Fibroblast of the aortic adventitia (primary cell): Measurements from ENCODE around the gene BCORL1. TPM values are rescaled to one million over a fixed set of nuclear protein-coding genes. Genes with fewer than 3 reads are reported as not detected.

Experiments used
- DNase-seq: peaks from one replicate; pipeline ENCODE4 v3.0.0-alpha.2; 2010; ENCODE audit warnings: low read depth
- H3K4me3 ChIP-seq: 2 replicates; pipeline ENCODE4 v1.5.1; 2011; ENCODE audit warnings: low read depth, mild to moderate bottlenecking, control low read depth, low read length, moderate library complexity
- total RNA-seq: library from RNA; depleted of rRNA; stranded (reverse); fragments of >200 nt; gene quantifications from 2 replicates; pipeline ENCODE4 v1.2.3, GENCODE V29; 2012; ENCODE audit warnings: low replicate concordance
- TF ChIP-seq, protein P1 (sequence below): IDR thresholded peaks from 2 replicates; pipeline ENCODE4 v1.5.1; 2011; ENCODE audit warnings: mild to moderate bottlenecking, low read length, control low read depth, inconsistent platforms; ENCODE audit not compliant: insufficient read depth

BCORL1 gene
- total RNA-seq, 1 donor = 1.9 TPM

DNA sequence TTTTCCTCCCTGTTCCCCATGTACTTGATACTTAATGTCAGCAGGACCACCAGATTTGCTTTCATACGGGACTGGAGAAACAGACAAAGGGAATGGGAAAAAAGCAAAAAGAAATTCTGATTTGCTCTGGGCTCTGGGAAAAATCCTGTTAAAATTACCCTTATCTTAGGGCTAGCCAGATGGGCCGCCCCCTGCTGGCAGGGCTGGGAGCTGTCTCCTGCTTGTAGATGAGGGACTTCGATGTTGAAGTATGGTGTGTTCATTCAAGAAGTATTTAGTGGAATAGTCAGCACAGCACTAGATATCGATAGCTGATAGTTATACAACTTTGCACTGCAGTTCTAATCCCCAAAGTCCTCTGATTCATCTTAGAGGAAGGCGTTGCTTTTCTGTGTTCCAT lies 45.8 kb downstream of the BCORL1 start:
- TF ChIP-seq, protein P1, sequence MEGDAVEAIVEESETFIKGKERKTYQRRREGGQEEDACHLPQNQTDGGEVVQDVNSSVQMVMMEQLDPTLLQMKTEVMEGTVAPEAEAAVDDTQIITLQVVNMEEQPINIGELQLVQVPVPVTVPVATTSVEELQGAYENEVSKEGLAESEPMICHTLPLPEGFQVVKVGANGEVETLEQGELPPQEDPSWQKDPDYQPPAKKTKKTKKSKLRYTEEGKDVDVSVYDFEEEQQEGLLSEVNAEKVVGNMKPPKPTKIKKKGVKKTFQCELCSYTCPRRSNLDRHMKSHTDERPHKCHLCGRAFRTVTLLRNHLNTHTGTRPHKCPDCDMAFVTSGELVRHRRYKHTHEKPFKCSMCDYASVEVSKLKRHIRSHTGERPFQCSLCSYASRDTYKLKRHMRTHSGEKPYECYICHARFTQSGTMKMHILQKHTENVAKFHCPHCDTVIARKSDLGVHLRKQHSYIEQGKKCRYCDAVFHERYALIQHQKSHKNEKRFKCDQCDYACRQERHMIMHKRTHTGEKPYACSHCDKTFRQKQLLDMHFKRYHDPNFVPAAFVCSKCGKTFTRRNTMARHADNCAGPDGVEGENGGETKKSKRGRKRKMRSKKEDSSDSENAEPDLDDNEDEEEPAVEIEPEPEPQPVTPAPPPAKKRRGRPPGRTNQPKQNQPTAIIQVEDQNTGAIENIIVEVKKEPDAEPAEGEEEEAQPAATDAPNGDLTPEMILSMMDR = peak; percentile 78
- DNase-seq = peak; percentile 66
- H3K4me3 ChIP-seq = no peak overlapping the region

DNA sequence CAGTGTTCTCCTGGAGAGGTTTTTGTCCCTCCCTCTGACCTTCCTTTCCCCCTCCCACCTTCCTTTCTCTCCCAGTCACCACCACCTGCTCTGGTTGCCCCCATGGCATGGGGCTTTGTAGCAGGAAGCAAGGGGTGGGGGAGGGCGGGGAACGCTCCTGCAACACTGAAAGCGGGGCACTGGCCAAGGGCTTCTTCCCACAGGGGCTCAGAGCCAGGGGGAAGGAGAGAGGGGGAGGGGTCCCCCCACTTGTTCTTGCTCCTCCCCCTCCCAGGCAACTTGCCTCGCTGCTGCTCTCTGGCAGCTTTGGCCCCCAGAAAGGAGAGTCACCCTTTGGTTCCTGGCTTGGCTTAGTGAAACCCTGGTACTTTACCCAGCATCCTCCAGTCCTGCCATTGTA lies 48.4 kb downstream of the BCORL1 start:
- TF ChIP-seq, protein P1 = no peak
- H3K4me3 ChIP-seq = no peak overlapping the region
- no peak for DNase-seq

DNA sequence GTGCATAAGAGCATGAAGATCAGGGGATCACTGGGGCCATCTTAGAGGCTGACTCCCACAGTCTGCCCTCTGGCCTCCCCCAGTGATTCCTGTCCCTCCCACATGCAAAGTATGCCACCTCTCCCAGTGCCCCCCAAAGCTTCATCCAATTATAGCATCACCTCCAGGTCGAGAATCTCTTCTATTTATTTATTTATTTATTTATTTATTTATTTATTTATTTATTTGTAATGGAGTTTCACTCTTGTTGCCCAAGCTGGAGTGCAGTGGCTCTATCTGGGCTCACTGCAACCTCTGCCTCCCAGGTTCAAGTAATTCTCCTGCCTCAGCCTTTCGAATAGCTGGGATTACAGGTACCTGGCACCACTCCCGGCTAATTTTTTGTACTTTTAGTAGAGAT lies 50.1 kb downstream of the BCORL1 start:
- TF ChIP-seq, protein P1 = no peak
- no peak overlapping the region for H3K4me3 ChIP-seq

DNA sequence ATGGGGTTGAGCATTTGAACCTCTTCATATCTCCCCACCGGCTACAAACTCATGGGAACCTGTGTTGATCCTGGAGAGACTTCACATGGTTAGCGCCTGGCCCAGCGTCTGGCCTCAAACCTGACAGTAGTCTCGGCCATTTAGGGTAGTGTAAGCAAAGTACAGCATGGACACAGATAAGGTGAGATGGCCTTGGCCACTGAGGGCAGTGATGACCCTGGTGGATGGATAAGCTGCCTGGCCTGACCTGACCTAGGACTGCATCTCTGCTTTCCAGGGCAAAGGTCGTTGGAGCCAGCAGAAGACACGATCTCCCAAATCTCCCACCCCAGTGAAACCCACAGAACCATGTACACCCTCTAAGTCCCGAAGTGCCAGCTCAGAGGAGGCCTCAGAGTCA lies 51.7 kb downstream of the BCORL1 start:
- no peak for DNase-seq
- TF ChIP-seq, protein P1 = no peak
- H3K4me3 ChIP-seq = no peak overlapping the region

More for the DNA sequence above, 50.1 kb downstream of the BCORL1 start:
- no peak for DNase-seq

DNA sequence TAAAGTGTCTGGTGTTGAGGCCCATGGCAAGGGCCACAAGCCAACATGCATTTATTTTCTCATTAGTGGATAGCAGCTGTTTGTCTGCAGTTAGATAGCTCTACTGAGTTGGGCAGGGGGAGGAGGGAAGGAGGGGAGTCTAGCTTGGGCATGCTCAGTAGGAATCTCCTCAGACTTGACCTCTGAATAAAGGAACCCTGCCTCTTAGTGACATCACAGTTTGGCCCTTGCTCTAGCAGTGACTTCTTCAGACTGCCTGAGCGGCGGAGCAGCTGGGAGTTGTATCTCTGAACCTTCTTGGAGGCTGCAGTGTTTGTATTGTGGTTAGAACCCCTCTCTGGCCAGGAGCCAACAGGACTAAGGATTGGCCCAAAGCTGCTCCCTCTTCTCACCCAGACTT lies 57.4 kb downstream of the BCORL1 start:
- no peak overlapping the region for H3K4me3 ChIP-seq
- TF ChIP-seq, protein P1 = no peak
- no peak for DNase-seq

DNA sequence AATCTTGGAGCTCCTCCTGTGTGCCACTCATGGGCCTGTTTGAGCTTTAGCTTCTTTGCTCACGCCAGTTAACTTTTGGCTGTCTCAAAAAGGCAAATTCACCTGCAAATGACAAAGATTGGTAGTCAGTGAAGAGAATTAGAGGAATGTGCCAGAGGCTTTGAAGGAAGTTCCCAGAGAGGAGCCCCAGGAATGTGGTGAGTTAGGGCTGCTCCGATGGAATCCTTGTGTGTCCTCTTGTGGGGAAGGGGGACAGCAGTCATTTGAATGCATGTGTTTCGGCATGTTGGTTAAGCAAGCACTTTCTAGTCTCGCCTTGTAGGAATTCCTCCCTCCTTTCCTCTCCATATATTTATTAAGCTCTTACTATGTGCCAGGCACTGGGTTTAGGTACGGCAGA lies 65.0 kb downstream of the BCORL1 start:
- H3K4me3 ChIP-seq = no peak overlapping the region
- no peak for DNase-seq
- TF ChIP-seq, protein P1 = no peak

DNA sequence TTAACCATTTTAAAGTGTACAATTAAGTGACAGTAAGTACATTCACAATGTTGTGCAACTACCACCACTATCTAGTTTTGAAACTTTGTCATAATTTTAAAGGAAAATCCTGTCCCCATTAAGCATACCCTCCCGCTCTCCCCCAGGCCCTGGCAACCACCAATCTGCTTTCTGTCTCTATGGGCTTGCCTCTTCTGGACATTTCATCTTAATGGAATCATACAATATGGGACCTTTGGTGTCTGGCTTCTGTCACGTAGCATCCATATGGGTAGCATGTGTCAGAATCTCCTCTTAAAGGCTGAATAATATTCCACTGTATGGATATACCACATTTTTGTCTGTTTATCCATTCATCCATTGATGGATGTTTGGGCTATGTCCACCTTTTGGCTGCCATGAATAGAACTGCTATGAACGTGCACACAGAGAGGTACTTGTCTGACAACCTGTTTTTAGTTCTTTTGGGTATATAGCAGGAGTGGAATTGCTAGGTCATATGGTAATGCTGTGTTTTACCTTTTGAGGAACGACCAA lies 66.3 kb downstream of the BCORL1 start:
- H3K4me3 ChIP-seq = no peak overlapping the region
- DNase-seq = no peak
- TF ChIP-seq, protein P1 = no peak
